ENCODE data around the gene MACF1.
"Not testable (repeated sequence)": the region's sequence is repeated elsewhere in the genome, so short reads cannot be mapped to it uniquely, and the experiment has no call there.

The MACF1 gene

GRCh38 chr1:39204441-39205081 is at the start of gene MACF1:
TSS of gene MACF1 (plus strand) at chr1:39204695. CDS start at chr1:39205023, 328 bp downstream.
- no peak for DNase-seq (ENCODE audit: low read depth in 2 of 3, low spot score in 1 of 3)

- DNase-seq (ENCODE audit: low read depth in 2 of 3, low spot score in 1 of 3), result no peak
Measured at GRCh38 chr1:39157304-39157703, 47.2 kb upstream of the MACF1 start.

- DNase-seq (ENCODE audit: low read depth in 2 of 3, low spot score in 1 of 3), result no peak
Measured at GRCh38 chr1:39158327-39159086, 46.0 kb upstream of the MACF1 start.

- no peak for DNase-seq (ENCODE audit: low read depth in 2 of 3, low spot score in 1 of 3)
Measured at GRCh38 chr1:39159224-39160036, 45.1 kb upstream of the MACF1 start.

GRCh38 chr1:39160703-39161102 is 43.8 kb upstream of the MACF1 start:
- DNase-seq (ENCODE audit: low read depth in 2 of 3, low spot score in 1 of 3), result no peak

GRCh38 chr1:39161811-39162210 is 42.7 kb upstream of the MACF1 start:
- not testable (repeated sequence) for DNase-seq (ENCODE audit: low read depth in 2 of 3, low spot score in 1 of 3)

GRCh38 chr1:39163469-39163868 is 41.0 kb upstream of the MACF1 start:
- DNase-seq (ENCODE audit: low read depth in 2 of 3, low spot score in 1 of 3), result no peak

- DNase-seq (ENCODE audit: low read depth in 2 of 3, low spot score in 1 of 3), result no peak
Measured at GRCh38 chr1:39164256-39164655, 40.2 kb upstream of the MACF1 start.

GRCh38 chr1:39165049-39165448 is 39.4 kb upstream of the MACF1 start:
- no peak for DNase-seq (ENCODE audit: low read depth in 2 of 3, low spot score in 1 of 3)

GRCh38 chr1:39165488-39165887 is 39.0 kb upstream of the MACF1 start:
- DNase-seq (ENCODE audit: low read depth in 2 of 3, low spot score in 1 of 3), result no peak

- DNase-seq (ENCODE audit: low read depth in 2 of 3, low spot score in 1 of 3), result no peak
Measured at GRCh38 chr1:39167632-39168209, 36.8 kb upstream of the MACF1 start.

- no peak for DNase-seq (ENCODE audit: low read depth in 2 of 3, low spot score in 1 of 3)
Measured at GRCh38 chr1:39168301-39169080, 36.0 kb upstream of the MACF1 start.

- no peak for DNase-seq (ENCODE audit: low read depth in 2 of 3, low spot score in 1 of 3)
Measured at GRCh38 chr1:39170731-39171667, 33.5 kb upstream of the MACF1 start.

GRCh38 chr1:39173119-39173994 is 31.1 kb upstream of the MACF1 start:
- no peak for DNase-seq (ENCODE audit: low read depth in 2 of 3, low spot score in 1 of 3)

- DNase-seq (ENCODE audit: low read depth in 2 of 3, low spot score in 1 of 3), result no peak
Measured at GRCh38 chr1:39173995-39174380, 30.5 kb upstream of the MACF1 start.

- no peak for DNase-seq (ENCODE audit: low read depth in 2 of 3, low spot score in 1 of 3)
Measured at GRCh38 chr1:39174390-39175081, 30.0 kb upstream of the MACF1 start.

- no peak for DNase-seq (ENCODE audit: low read depth in 2 of 3, low spot score in 1 of 3)
Measured at GRCh38 chr1:39177706-39178105, 26.8 kb upstream of the MACF1 start.
